K562 (cell line): ENCODE results near the gene TAF3.

Experiments
- BACH1 ChIP-seq: fragments of 200-800 bp; sonication (Bioruptor generic); IDR thresholded peaks from 2 replicates; pipeline ENCODE4 v1.6.1; 2016; ENCODE audit warnings: missing genetic modification characterization, missing compliant biosample characterization
- CHD4 ChIP-seq: fragments of 200-600 bp; sonication (generic); IDR thresholded peaks from 3 replicates; pipeline ENCODE4 v1.6.1; 2012; ENCODE audit warnings: low read depth, mild to moderate bottlenecking, mixed read lengths, low read length, inconsistent platforms; ENCODE audit not compliant: insufficient read depth, insufficient replicate concordance, poor library complexity, severe bottlenecking
- CTCF ChIP-seq, 3 experiments: IDR thresholded peaks in 2 of 3; conservative IDR thresholded peaks in 1 of 3; 2 replicates each; pipeline ENCODE4 v1.5.1; 2011 to 2012; ENCODE audit warnings: low read length in 3 of 3, mild to moderate bottlenecking in 3 of 3, control low read depth in 2 of 3, improper control_type of control experiment in 1 of 3, inconsistent platforms in 1 of 3, low read depth in 1 of 3, mixed read lengths in 1 of 3, moderate library complexity in 1 of 3; ENCODE audit not compliant: insufficient read depth in 2 of 3
- ELK1 ChIP-seq: sonication (generic); formaldehyde crosslinking; IDR thresholded peaks from 2 replicates; pipeline ENCODE4 v1.8.1; 2022; ENCODE audit warnings: missing genetic modification reagents
- MTF1 ChIP-seq: fragments of 250-450 bp; sonication (Bioruptor Pico); IDR thresholded peaks from 2 replicates; pipeline ENCODE4 v1.9.0; 2021; ENCODE audit warnings: moderate library complexity, mild to moderate bottlenecking, inconsistent platforms, borderline replicate concordance
- POLR2A ChIP-seq: fragments of 450-650 bp; conservative IDR thresholded peaks from 2 replicates; pipeline ENCODE4 v1.6.1; 2016
- POLR2AphosphoS5 ChIP-seq: IDR thresholded peaks from 2 replicates; pipeline ENCODE4 v1.6.1; 2011; ENCODE audit warnings: mild to moderate bottlenecking, low read depth, low read length, moderate library complexity; ENCODE audit not compliant: control insufficient read depth, insufficient read depth
- RBM34 ChIP-seq: fragments of 200-400 bp; formaldehyde crosslinking; IDR thresholded peaks from 2 replicates; pipeline ENCODE4 v1.6.1; 2018; ENCODE audit warnings: low read length, borderline replicate concordance; ENCODE audit not compliant: insufficient read depth
- U2AF1 ChIP-seq: fragments of 200-400 bp; formaldehyde crosslinking; optimal IDR thresholded peaks from 2 replicates; pipeline ENCODE3; 2017; ENCODE audit warnings: mild to moderate bottlenecking, low read depth, low read length, moderate library complexity
- ZC3H4 ChIP-seq: sonication (generic); formaldehyde crosslinking; IDR thresholded peaks from 2 replicates; pipeline ENCODE4 v1.9.0; 2021; ENCODE audit warnings: missing genetic modification reagents, borderline replicate concordance
- ZKSCAN3 ChIP-seq: fragments of 250-450 bp; sonication (Bioruptor Pico); IDR thresholded peaks from 2 replicates; pipeline ENCODE4 v1.4.0; 2020

- TF ChIP-seq U2AF1: no peak
- no peak for TF ChIP-seq RBM34
- TF ChIP-seq MTF1 (CRISPR knock-in tag): no peak
- TF ChIP-seq ZKSCAN3 (CRISPR knock-in tag): no peak
- no peak for TF ChIP-seq ZC3H4 (CRISPR knock-in tag)
- no peak for TF ChIP-seq BACH1 (tag)
- no peak for TF ChIP-seq POLR2A
- no peak for TF ChIP-seq POLR2AphosphoS5
- no peak for TF ChIP-seq CTCF (IDR thresholded peaks at IDR 0.05 in 2 of 3, conservative IDR thresholded peaks at IDR 0.05 in 1 of 3; ENCODE audit: insufficient read depth in 2 of 3, low read depth in 1 of 3, low read length in 3 of 3)
- no peak for TF ChIP-seq ELK1 (CRISPR knock-in tag)
- TF ChIP-seq CHD4: no peak
Measured at GRCh38 chr10:7857262-7857661, 39.0 kb downstream of the TAF3 start.
